GM21515 (cell line): ENCODE measurements around the gene IFI27L1.
A peak's percentile ranks its signal among the peaks of the same experiment; 100 is the strongest.

ENCODE experiments used
- ATAC-seq: cut with Tn5 transposase; IDR thresholded peaks from one replicate; pipeline ENCODE4 v1.9.1; 2021; ENCODE audit not compliant: unreplicated experiment

IFI27L1 gene

GRCh38 chr14:94129758-94130414 lies 48.8 kb downstream of the IFI27L1 start:
- ATAC-seq = no peak

GRCh38 chr14:94132285-94132887 lies 51.3 kb downstream of the IFI27L1 start:
- no peak for ATAC-seq

GRCh38 chr14:94135476-94135875 lies 54.4 kb downstream of the IFI27L1 start:
- no peak for ATAC-seq

- peak; percentile 71 for ATAC-seq
Observed at GRCh38 chr14:94136575-94137331, 55.6 kb downstream of the IFI27L1 start.

- no peak for ATAC-seq
Observed at GRCh38 chr14:94138251-94138650, 57.1 kb downstream of the IFI27L1 start.

- ATAC-seq = no peak
Observed at GRCh38 chr14:94139006-94139405, 57.9 kb downstream of the IFI27L1 start.

- ATAC-seq = no peak
Observed at GRCh38 chr14:94139421-94139820, 58.3 kb downstream of the IFI27L1 start.

- no peak for ATAC-seq
Observed at GRCh38 chr14:94142247-94142646, 61.1 kb downstream of the IFI27L1 start.

- no peak for ATAC-seq
Observed at GRCh38 chr14:94142836-94143235, 61.7 kb downstream of the IFI27L1 start.

GRCh38 chr14:94143239-94143638 lies 62.1 kb downstream of the IFI27L1 start:
- peak; percentile 63 for ATAC-seq

- no peak for ATAC-seq
Observed at GRCh38 chr14:94143711-94144110, 62.6 kb downstream of the IFI27L1 start.

GRCh38 chr14:94144765-94145164 lies 63.7 kb downstream of the IFI27L1 start:
- ATAC-seq = no peak

- ATAC-seq = no peak
Observed at GRCh38 chr14:94145902-94146527, 64.9 kb downstream of the IFI27L1 start.
